Stimulated activated CD4-positive, alpha-beta T cell treated with anti-CD3 and anti-CD28 coated beads, Interleukin-4, amount 100 ng/mL, for 1 hour (primary cell): ENCODE measurements around the gene MRPS17.

Source experiments
- DNase-seq: peaks from one replicate; pipeline ENCODE4 v3.0.0-alpha.2; 2020

MRPS17 gene

DNA sequence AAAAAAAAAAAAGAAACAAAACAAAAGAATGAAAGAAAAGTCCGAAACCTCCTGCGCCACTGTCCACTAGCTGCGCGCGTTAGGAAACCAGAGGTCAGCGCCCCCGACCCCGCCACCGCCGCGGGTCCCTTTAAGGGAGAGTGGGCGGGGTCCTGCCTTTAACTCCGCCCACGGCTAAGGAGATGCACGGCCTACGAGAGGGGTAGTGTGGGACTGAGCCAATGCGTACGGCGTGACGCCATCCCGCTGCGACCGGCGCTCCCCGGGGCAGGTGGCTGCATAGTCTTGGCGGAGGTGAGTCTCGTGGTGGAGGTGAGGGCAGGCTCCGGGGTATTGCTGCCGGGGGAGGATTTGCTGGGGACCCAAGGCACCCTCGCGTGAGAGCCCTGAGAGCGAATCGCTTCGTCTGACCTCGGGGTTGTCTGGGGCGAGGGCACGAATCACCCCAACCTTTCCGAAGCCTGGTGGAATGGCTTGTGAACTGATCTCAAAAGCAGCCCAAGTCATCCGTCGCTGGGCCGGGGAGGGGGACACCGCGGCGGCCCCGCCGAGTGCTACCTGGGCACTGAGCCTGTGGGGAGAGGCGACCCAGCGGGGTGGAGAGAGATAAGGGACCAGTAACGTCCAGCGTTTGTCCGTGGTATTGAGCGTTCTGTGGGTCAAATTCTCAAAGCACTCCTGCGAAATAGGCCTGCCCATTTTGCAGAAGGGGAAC, at the start of gene MRPS17:
TSS of gene MRPS17 (plus strand) at position 241 of the 715 bp plus-strand sequence. CDS start 1,319 bp downstream, outside the sequence.
- peak; percentile 93 for DNase-seq

GRCh38 chr7:55903985-55904759, 47.5 kb upstream of the MRPS17 start:
- no peak for DNase-seq

DNA sequence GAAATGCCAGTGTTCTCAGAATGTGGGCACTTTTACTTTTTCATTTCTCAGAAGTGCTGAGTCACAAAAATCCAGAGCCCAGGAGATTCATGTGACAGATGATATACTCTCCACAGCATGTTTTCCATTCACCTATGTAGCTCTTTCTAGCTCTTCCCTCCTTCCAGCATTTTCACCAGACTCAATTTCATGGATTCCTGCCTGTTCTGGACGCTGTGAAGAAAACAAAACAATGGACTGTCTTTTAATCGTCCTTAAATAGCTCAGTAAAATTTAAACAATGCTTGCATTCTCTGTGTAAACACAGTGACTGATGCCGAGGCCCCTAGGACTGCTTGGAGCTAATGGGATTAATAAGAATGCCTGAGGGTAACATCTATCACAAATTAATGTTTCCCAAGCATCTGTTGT, 38.9 kb upstream of the MRPS17 start:
- no peak for DNase-seq

DNA sequence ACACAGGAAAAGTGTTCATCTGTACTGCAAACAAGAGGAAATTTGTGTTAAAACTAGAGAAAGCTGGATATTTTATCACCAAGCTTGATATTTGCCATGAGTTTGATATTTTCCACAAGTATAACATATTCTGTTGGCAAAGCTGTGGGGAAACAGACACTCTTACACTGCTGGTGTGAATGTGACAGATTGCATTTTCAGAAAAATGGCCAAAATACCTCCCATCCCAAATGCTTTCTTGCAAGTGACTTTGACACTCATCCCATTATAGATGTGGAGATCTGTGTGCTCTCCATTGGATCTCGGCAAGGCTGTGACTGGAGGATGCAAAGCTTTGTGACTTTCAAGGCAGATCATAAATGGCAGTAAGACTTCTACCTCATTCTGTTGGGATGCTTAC, 33.9 kb upstream of the MRPS17 start:
- DNase-seq = no peak

- no peak for DNase-seq
Measured at GRCh38 chr7:55928006-55928767, 23.5 kb upstream of the MRPS17 start.

GRCh38 chr7:55931421-55932151, 20.1 kb upstream of the MRPS17 start:
- no peak for DNase-seq

DNA sequence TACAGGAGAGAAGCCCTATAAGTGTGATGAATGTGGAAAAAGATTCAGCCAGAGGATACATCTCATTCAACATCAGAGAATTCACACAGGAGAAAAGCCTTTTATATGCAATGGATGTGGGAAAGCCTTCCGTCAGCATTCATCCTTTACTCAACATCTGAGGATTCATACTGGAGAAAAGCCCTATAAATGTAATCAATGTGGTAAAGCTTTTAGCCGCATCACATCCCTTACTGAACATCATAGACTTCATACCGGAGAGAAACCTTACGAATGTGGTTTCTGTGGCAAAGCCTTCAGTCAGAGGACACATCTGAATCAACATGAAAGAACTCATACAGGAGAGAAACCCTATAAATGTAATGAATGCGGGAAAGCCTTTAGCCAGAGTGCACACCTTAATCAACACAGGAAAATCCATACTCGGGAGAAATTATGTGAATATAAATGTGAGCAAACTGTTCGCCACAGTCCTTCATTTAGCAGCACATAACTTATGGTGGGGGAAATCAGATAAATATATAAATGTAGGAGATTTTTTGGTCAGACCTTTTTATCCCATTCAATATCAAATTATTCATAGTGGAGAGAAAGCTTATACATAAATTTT, 12.1 kb upstream of the MRPS17 start:
- no peak for DNase-seq

DNA sequence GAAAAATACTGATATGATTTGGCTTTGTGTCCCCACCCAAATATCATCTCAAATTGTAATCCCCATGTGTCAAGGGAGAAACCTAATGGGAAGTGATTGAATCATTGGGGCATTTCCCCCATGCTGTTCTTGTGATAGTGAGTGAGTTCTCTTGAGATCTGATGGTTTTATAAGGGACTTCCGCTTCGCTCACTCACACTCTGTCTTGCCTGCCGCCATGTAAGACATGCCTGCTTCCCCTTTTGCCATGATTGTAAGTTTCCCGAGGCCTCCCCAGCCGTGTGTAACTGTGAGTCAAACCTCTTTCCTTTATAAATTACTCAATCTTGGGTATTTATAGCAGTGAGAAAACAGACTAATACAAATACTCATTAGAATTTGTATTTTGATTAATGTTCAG, 5.1 kb upstream of the MRPS17 start:
- DNase-seq = no peak

GRCh38 chr7:55952352-55952671, 635 bp downstream of the MRPS17 start:
- DNase-seq = peak; percentile 7

- no peak for DNase-seq
Measured at GRCh38 chr7:55953707-55954475, 2.2 kb downstream of the MRPS17 start.

GRCh38 chr7:55957190-55957589, 5.5 kb downstream of the MRPS17 start:
- no peak for DNase-seq

DNA sequence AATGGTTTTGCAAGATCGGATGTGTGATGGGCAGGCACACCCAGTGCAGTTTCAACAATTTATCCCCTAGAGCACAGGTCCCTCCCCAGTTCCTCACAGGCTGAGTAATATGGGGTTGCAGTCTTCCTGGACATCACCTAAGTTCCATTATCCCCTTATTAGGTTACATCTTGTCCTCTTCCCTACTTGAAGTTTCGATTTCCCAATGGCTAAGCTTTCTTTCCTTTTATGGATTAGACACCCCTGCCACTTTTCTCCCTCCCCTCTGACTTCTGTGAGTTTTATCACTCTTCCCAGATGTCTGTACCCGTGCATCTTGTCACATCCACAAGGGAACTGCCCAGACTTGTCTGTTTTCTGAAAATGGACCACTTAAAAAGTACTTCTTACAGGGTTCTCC, 10.3 kb downstream of the MRPS17 start:
- DNase-seq = no peak

DNA sequence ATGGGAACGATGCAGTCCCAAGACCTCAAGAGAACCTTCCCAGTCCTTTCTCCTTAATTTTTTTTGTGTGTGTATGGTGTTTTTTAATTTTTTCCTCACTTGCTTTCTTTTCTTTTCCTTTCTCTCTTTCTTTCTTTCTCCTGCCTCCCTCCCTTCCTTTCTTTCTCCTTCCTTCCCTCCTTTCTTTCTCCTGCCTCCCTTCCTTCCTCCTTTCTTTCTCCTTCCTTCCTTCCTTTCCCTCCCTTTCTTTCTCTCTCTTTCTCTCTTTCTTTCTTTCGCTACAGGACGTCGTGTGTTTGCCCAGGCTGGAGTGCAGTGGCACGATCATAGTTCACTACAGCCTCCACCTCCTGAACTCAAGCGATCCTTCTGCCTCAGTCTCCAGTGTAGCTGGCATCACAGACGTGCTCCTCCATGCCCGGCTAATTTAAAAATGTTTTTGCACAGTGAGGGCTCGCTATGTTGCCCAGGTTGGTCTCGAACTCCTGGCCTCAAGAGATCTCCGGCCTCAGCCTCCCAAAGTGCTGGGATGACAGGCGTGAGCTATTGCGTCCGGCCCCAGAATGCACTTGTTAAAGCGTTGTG, 12.0 kb downstream of the MRPS17 start:
- DNase-seq = no peak

DNA sequence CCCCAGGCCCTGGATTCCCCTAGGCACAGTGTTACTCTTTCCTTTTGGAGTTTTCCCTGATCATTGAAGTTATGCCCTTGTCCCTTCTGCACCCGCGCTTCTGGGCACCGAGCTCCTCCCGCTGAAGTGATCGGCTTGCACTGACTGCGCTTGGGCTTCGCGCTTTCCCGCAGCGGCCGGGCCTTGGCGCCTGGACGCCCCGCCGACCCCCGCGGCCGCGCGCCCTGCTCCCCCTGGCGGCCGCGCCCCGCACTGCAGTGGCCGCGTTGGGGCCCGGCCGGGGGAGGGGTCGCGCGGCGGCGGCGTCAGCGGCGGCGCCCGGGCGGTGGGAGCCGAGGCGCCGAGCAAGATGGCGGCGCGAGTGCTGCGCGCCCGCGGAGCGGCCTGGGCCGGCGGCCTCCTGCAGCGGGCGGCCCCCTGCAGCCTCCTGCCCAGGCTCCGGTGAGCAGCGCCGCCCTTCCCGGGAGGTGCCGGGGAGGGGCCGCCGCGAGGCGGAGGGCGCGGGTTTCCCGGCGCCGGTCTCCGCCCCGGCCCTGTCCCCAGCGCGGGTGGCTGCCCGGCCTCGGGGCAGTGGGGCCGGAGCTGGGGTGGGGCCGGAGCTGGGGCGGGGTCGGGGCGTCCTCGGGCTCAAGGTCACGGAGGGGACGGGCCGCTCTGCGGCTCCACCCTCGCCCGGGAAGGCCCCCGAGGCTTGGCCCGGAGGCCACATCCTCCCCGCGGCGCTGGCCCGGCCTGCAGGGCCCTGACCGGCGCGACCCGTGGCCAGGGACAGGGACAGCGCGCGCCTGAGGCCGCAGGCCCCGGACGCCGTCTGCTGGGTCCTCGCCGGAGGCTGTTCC, 12.8 kb downstream of the MRPS17 start, which contains the start of gene NIPSNAP2:
TSS of gene NIPSNAP2 (plus strand) at position 325 of the 839 bp plus-strand sequence. CDS start at position 350, 25 bp downstream.
- DNase-seq = peak; percentile 68

GRCh38 chr7:55965100-55965470, 13.4 kb downstream of the MRPS17 start:
- DNase-seq = no peak

GRCh38 chr7:55965805-55966421, 14.2 kb downstream of the MRPS17 start:
- no peak for DNase-seq

- DNase-seq = no peak
Measured at GRCh38 chr7:55966851-55967250, 15.2 kb downstream of the MRPS17 start.

- DNase-seq = no peak
Measured at GRCh38 chr7:55969391-55969790, 17.7 kb downstream of the MRPS17 start.

DNA sequence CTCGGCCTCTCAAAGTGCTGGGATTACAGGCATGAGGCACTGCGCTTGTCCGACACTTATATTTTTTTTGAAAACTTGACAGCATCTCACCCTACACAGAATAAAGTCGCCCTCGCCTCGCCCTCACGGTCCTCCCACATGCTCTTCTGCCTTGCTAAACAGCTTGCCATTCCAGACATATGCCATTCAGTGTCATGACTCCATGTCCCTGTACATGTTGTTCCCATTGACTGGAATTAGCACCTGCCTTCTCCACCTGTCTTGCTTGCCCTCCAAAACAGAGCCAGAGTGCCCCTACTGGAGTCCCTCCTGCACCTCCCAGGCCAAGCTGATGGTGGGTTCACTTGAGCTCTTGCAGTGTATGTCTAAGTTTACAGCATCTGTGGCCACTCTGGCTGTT, 18.9 kb downstream of the MRPS17 start:
- DNase-seq = no peak

GRCh38 chr7:55970978-55971377, 19.3 kb downstream of the MRPS17 start:
- no peak for DNase-seq
